ENCODE measurements around the gene SLC49A3.
"Not testable (repeated sequence)": the region's sequence is repeated elsewhere in the genome, so short reads cannot be mapped to it uniquely, and the experiment has no call there.

SLC49A3 gene

DNA sequence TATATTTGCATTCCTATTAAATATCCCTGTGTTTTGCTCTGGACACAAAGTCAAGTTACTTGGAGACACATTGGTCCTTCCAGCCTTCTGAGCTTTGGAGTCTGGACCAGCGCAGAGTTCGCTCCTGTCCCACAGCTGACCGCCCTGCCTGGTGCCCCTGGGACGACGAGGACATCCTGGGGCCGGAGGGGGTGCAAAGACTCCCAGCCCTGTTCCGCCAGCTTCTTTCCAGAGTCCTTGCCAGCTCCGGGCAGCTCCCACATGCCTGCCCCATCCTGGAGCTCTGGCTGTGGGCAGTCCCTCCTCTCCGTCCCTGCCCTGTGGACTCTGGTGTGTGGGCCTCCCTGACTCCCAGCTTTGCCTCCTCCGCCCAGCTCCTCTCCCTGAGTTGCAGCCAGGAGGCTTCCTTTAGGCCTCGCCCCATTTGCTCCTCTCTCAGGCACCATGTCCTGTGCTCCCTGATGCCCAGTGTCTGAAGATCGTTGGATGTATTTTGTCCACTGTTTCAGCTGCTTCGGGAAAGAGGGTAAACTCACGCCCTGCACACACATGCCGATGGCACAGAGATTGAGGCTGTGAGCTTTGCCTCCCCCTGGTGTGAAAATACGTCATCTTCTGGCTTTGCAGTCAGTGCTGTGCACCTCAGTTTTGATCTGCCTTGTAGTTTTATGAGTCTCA is 11.8 kb upstream of the SLC49A3 start:
- Histone ChIP-seq H3K9me3 (no peaks in the 10 kb centered on the region), H3K4me1 (ENCODE audit: control insufficient read depth in 1 of 2, insufficient read depth in 1 of 2, low read depth in 1 of 2, low read length in 1 of 2) (peaks cover 23 to 34% of the 10 kb centered on the region in 2 experiments), H3K4me3 (ENCODE audit: low read depth in 1 of 2, low read length in 1 of 2) (no peak overlapping the region), H3K36me3 (no peaks in the 10 kb centered on the region), H3K27me3 (peaks cover 5% of the 10 kb centered on the region), H3K27ac (no peak overlapping the region)
- TF ChIP-seq, protein P1, sequence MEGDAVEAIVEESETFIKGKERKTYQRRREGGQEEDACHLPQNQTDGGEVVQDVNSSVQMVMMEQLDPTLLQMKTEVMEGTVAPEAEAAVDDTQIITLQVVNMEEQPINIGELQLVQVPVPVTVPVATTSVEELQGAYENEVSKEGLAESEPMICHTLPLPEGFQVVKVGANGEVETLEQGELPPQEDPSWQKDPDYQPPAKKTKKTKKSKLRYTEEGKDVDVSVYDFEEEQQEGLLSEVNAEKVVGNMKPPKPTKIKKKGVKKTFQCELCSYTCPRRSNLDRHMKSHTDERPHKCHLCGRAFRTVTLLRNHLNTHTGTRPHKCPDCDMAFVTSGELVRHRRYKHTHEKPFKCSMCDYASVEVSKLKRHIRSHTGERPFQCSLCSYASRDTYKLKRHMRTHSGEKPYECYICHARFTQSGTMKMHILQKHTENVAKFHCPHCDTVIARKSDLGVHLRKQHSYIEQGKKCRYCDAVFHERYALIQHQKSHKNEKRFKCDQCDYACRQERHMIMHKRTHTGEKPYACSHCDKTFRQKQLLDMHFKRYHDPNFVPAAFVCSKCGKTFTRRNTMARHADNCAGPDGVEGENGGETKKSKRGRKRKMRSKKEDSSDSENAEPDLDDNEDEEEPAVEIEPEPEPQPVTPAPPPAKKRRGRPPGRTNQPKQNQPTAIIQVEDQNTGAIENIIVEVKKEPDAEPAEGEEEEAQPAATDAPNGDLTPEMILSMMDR (IDR thresholded peaks at IDR 0.05) = no peak

- peak overlapping the region in 1 of 2 experiments; percentile 42 for H3K4me3 ChIP-seq (ENCODE audit: low read depth in 1 of 2, low read length in 1 of 2)
- H3K36me3 ChIP-seq = no peaks in the 10 kb centered on the region
- H3K4me1 ChIP-seq (ENCODE audit: control insufficient read depth in 1 of 2, insufficient read depth in 1 of 2, low read depth in 1 of 2, low read length in 1 of 2) = peaks cover 20 to 29% of the 10 kb centered on the region in 2 experiments
- H3K27me3 ChIP-seq = peaks cover 8% of the 10 kb centered on the region
- H3K27ac ChIP-seq = peak overlapping the region; percentile 88
- TF ChIP-seq, protein P1 (IDR thresholded peaks at IDR 0.05) = no peak
- no peaks in the 10 kb centered on the region for H3K9me3 ChIP-seq
Measured at GRCh38 chr4:699816-700580, 11.0 kb upstream of the SLC49A3 start.

- H3K27me3 ChIP-seq; H3K4me3 ChIP-seq (ENCODE audit: low read depth in 1 of 2, low read length in 1 of 2); H3K36me3 ChIP-seq; H3K9me3 ChIP-seq: not testable (repeated sequence)
- Histone ChIP-seq H3K27ac (peak overlapping the region; percentile 71), H3K4me1 (ENCODE audit: control insufficient read depth in 1 of 2, insufficient read depth in 1 of 2, low read depth in 1 of 2, low read length in 1 of 2) (peaks cover 31 to 34% of the 10 kb centered on the region in 2 experiments)
Measured at GRCh38 chr4:694341-694940, 5.5 kb upstream of the SLC49A3 start.

- TF ChIP-seq, protein P1 (IDR thresholded peaks at IDR 0.05) = no peak
Measured at GRCh38 chr4:692771-693554, 4.0 kb upstream of the SLC49A3 start.

DNA sequence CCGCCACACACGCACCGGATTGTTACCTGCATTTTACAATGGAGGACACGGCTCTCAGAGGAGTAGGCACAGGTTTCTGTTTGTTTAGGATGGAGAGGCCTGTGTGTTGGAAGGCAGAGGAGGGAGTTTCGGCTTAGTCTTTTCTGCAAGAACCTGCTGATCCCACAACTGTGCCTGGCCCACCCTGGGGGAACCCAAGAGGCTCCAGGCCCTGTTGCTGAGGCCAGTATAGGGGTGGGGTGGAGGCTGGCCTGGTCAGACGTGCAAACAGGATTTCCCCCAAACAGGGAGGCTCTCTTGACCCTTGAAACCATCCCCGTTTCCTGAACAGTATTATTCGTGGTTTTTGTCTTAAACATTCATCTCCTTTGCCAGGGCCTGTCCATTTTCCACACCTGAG is 772 bp upstream of the SLC49A3 start:
- Histone ChIP-seq H3K4me1 (ENCODE audit: control insufficient read depth in 1 of 2, insufficient read depth in 1 of 2, low read depth in 1 of 2, low read length in 1 of 2) (peaks cover 54 to 56% of the 10 kb centered on the region in 2 experiments), H3K27me3 (no peaks in the 10 kb centered on the region), H3K9me3 (no peaks in the 10 kb centered on the region), H3K27ac (peak overlapping the region; percentile 98), H3K4me3 (ENCODE audit: low read depth in 1 of 2, low read length in 1 of 2) (peak overlapping the region; percentile 61 to 68), H3K36me3 (no peaks in the 10 kb centered on the region)
- TF ChIP-seq, protein P1 (IDR thresholded peaks at IDR 0.05) = no peak

More at GRCh38 chr4:692771-693554, 4.0 kb upstream of the SLC49A3 start:
- H3K4me1 ChIP-seq (ENCODE audit: control insufficient read depth in 1 of 2, insufficient read depth in 1 of 2, low read depth in 1 of 2, low read length in 1 of 2) = peaks cover 37 to 39% of the 10 kb centered on the region in 2 experiments
- no peaks in the 10 kb centered on the region for H3K36me3 ChIP-seq
- peaks cover 9% of the 10 kb centered on the region for H3K27me3 ChIP-seq
- H3K9me3 ChIP-seq = no peaks in the 10 kb centered on the region
- H3K4me3 ChIP-seq (ENCODE audit: low read depth in 1 of 2, low read length in 1 of 2) = no peak overlapping the region
- no peak overlapping the region for H3K27ac ChIP-seq
